B cell (primary cell): ENCODE results near the gene C19orf18.

Experiments
- CTCF ChIP-seq: fragments of 200-600 bp; IDR thresholded peaks from one replicate; pipeline ENCODE4 v1.8.0; 2022; ENCODE audit warnings: antibody characterized with exemption, mild to moderate bottlenecking
- EZH2 ChIP-seq: IDR thresholded peaks from 2 replicates; pipeline ENCODE4 v1.6.1; 2012; ENCODE audit warnings: borderline replicate concordance, low read depth, mild to moderate bottlenecking, moderate library complexity, low read length; ENCODE audit not compliant: insufficient read depth, poor library complexity, severe bottlenecking

- TF ChIP-seq CTCF (no peak), EZH2 (no peak)
These were observed 33.0 kb upstream of the C19orf18 start for GRCh38 chr19:58007285-58007684.
